ENCODE measurements around the gene CD226. TPM values are rescaled to one million over a fixed set of nuclear protein-coding genes. Genes with fewer than 3 reads are reported as not detected.

The CD226 gene
- total and polyA plus RNA-seq, 10 of the 15 experiments (the other 5 are each of a cell fraction or from before 2014, with no cell fraction given), result 12.9 to 68.8 (median 47.3) TPM

- no peak for TF ChIP-seq ZBTB40 (IDR thresholded peaks at IDR 0.05; ENCODE audit: borderline replicate concordance)
Measured at GRCh38 chr18:69894467-69894866, 53.2 kb downstream of the CD226 start (continued).

DNA sequence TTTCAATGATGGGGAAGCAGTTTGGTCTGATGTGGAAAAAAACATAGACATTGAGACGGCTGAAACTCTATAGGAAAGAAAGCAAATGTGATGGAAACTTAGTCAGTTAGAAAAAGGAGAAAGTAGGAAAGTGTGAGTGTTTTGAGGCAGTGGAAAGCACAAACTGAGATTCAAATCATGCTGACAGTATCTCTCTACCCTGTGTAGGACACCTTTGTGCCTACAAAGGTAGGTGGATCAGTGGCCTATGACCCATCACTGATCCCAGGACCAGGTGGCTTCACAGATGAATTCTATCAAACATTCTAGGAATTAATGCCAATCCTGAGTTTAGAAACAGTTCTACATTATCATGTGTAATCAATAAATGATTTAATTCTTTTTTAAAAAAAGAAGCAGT is 57.1 kb downstream of the CD226 start:
- no TSS peak for BruUV-seq (replicated peaks)
- no peak overlapping the region for H3K9ac ChIP-seq (ENCODE audit: control insufficient read depth, insufficient read depth, low read length)
- H4K20me1 ChIP-seq (ENCODE audit: control insufficient read depth, insufficient read depth), result peaks cover 3% of the 10 kb centered on the region; the same call in 1 of the 2 replicates
- peaks cover 2% of the 10 kb centered on the region for H3K4me1 ChIP-seq (ENCODE audit: control insufficient read depth, insufficient read depth, low read length)
- H3K4me2 ChIP-seq (ENCODE audit: control insufficient read depth, insufficient read depth), result no peak overlapping the region; the same call in 1 of the 2 replicates
- ATAC-seq, result no peak
- SMC1A ChIA-PET (ENCODE audit: uncharacterized antibody, unreplicated experiment), result no interaction called here
- intact Hi-C loops (cut with micrococcal nuclease; ENCODE audit: unreplicated experiment), result no loop called here
- DNase-seq (ENCODE audit: low read depth, low spot score), result no peak
- no peak overlapping the region for H2AFZ ChIP-seq (ENCODE audit: control insufficient read depth, low read depth, low read length)
- in situ Hi-C loops (cut with MboI), result no loop called here
- peaks cover 15% of the 10 kb centered on the region for H3K79me2 ChIP-seq (ENCODE audit: control insufficient read depth, insufficient read depth, low read length)
- CTCF ChIA-PET, result no interaction called here
- peaks cover 3% of the 10 kb centered on the region; the same call in 2 of the 3 replicates for H3K9me3 ChIP-seq (replicated peaks; ENCODE audit: control insufficient read depth, insufficient read depth, low read length)
- no peak overlapping the region for H3K4me3 ChIP-seq
- no peak overlapping the region; the same call in 1 of the 2 replicates for H3K27ac ChIP-seq (ENCODE audit: control insufficient read depth, insufficient read depth)
- WGBS (ENCODE audit: insufficient coverage, insufficient replicate concordance, low lambda C conversion rate, missing lambda C conversion rate), result 95% methylated on average over 1 of the region's 1 CpG
- no peaks in the 10 kb centered on the region for H3K27me3 ChIP-seq (replicated peaks in 1 of 2; ENCODE audit: control insufficient read depth in 2 of 2, insufficient read depth in 2 of 2, low read length in 1 of 2)
- RAD21 ChIA-PET (ENCODE audit: unreplicated experiment), result no interaction called here
- POLR2A ChIA-PET, result no interaction called here
- H3K36me3 ChIP-seq (ENCODE audit: control insufficient read depth in 2 of 2, insufficient read depth in 2 of 2, low read length in 1 of 2), result peaks cover 4 to 8% of the 10 kb centered on the region in 2 experiments
- no peak for FAIRE-seq
- TF ChIP-seq ETV6 (conservative IDR thresholded peaks at IDR 0.05 in 1 of 2, IDR thresholded peaks at IDR 0.05 in 1 of 2; ENCODE audit: borderline replicate concordance in 1 of 2, low read depth in 1 of 2) (no peak), BMI1 (IDR thresholded peaks at IDR 0.05; ENCODE audit: borderline replicate concordance) (no peak), GATAD2B (conservative IDR thresholded peaks at IDR 0.05; ENCODE audit: low read depth) (no peak), STAT3 (IDR thresholded peaks at IDR 0.05; ENCODE audit: low read depth, low read length) (no peak), YY1 (IDR thresholded peaks at IDR 0.05; ENCODE audit: low read depth, low read length) (no peak), MEF2A (IDR thresholded peaks at IDR 0.05; ENCODE audit: insufficient read depth, low read depth, low read length) (no peak), NBN (IDR thresholded peaks at IDR 0.05) (no peak), FOS (IDR thresholded peaks at IDR 0.05; ENCODE audit: borderline replicate concordance, extremely low read depth, insufficient read length) (no peak), JUND (IDR thresholded peaks at IDR 0.05; ENCODE audit: low read depth, low read length) (no peak)
- TF ChIP-seq, protein P1, sequence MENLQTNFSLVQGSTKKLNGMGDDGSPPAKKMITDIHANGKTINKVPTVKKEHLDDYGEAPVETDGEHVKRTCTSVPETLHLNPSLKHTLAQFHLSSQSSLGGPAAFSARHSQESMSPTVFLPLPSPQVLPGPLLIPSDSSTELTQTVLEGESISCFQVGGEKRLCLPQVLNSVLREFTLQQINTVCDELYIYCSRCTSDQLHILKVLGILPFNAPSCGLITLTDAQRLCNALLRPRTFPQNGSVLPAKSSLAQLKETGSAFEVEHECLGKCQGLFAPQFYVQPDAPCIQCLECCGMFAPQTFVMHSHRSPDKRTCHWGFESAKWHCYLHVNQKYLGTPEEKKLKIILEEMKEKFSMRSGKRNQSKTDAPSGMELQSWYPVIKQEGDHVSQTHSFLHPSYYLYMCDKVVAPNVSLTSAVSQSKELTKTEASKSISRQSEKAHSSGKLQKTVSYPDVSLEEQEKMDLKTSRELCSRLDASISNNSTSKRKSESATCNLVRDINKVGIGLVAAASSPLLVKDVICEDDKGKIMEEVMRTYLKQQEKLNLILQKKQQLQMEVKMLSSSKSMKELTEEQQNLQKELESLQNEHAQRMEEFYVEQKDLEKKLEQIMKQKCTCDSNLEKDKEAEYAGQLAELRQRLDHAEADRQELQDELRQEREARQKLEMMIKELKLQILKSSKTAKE (IDR thresholded peaks at IDR 0.05; ENCODE audit: low read depth, poor library complexity, severe bottlenecking), result no peak
